Naive thymus-derived CD4-positive, alpha-beta T cell (primary cell): ENCODE results near the gene SPOP. TPM values are rescaled to one million over a fixed set of nuclear protein-coding genes. Genes with fewer than 3 reads are reported as not detected.
A peak's percentile ranks its signal among the peaks of the same experiment; 100 is the strongest.

Source experiments
- ATAC-seq: fragments of 150-1000 bp; cut with Tn5 transposase; 2 replicates; pipeline ENCODE4 v1.10.0; 2021; ENCODE audit warnings: mild to moderate bottlenecking, moderate library complexity
- CTCF ChIA-PET: fragments of 350-600 bp; sonication (Branson Sonifier 250); formaldehyde crosslinking; loops from one replicate; lab custom pipeline; 2021; ENCODE audit warnings: antibody characterized with exemption; lab: Charles Lee
- POLR2A ChIA-PET: fragments of 350-600 bp; sonication (Branson Sonifier 250); formaldehyde crosslinking; loops from one replicate; lab custom pipeline; 2021; ENCODE audit warnings: antibody characterized with exemption, inconsistent platforms; lab: Charles Lee
- DNase-seq, 9 donors: peaks; one replicate each; pipeline versions ENCODE4 v3.0.0 to v3.0.0-alpha.2; 2020 to 2022; ENCODE audit warnings: mixed read lengths in 1 of 9
- H3K27ac ChIP-seq: one replicate; pipeline ENCODE4 v1.7.0; 2013; ENCODE audit warnings: mild to moderate bottlenecking, low read depth, low read length, moderate library complexity
- H3K27me3 ChIP-seq, 2 donors: one replicate each; pipeline ENCODE4 v1.7.0; 2013; ENCODE audit warnings: low read length in 2 of 2, mild to moderate bottlenecking in 2 of 2, moderate library complexity in 2 of 2; ENCODE audit not compliant: control insufficient read depth in 2 of 2, insufficient read depth in 2 of 2
- H3K36me3 ChIP-seq, 3 experiments: 1 replicate in 2 of 3; 2 replicates in 1 of 3; pipeline ENCODE4 v1.7.0; 2013; ENCODE audit warnings: low read length in 3 of 3, mild to moderate bottlenecking in 3 of 3, moderate library complexity in 1 of 3; ENCODE audit not compliant: insufficient read depth in 3 of 3, control insufficient read depth in 2 of 3
- H3K4me1 ChIP-seq, 2 donors: one replicate each; pipeline ENCODE4 v1.7.0; 2013; ENCODE audit warnings: low read length in 2 of 2, mild to moderate bottlenecking in 2 of 2, moderate library complexity in 1 of 2; ENCODE audit not compliant: control insufficient read depth in 2 of 2, insufficient read depth in 2 of 2
- H3K4me3 ChIP-seq: 2 replicates; pipeline ENCODE4 v1.7.0; 2013; ENCODE audit warnings: mild to moderate bottlenecking, low read length
- H3K9me3 ChIP-seq, 3 experiments: 1 replicate in 2 of 3; 2 replicates in 1 of 3; pipeline ENCODE4 v1.7.0; 2013; ENCODE audit warnings: low read length in 3 of 3; ENCODE audit not compliant: control insufficient read depth in 2 of 3
- H3K27ac Mint-ChIP-seq, 9 donors: one replicate each; pipeline ENCODE4 v1.8.0; 2020 to 2022; ENCODE audit warnings: mixed read lengths in 9 of 9, mild to moderate bottlenecking in 8 of 9, moderate library complexity in 5 of 9, inconsistent platforms in 2 of 9
- H3K27me3 Mint-ChIP-seq, 5 donors: one replicate each; pipeline ENCODE4 v1.8.0; 2021 to 2022; ENCODE audit warnings: mixed read lengths in 5 of 5, mild to moderate bottlenecking in 1 of 5
- H3K36me3 Mint-ChIP-seq, 5 donors: one replicate each; pipeline ENCODE4 v1.8.0; 2020 to 2022; ENCODE audit warnings: mixed read lengths in 5 of 5, mild to moderate bottlenecking in 3 of 5, inconsistent platforms in 1 of 5
- H3K4me1 Mint-ChIP-seq, 7 donors: one replicate each; pipeline ENCODE4 v1.8.0; 2020 to 2022; ENCODE audit warnings: mixed read lengths in 7 of 7, mild to moderate bottlenecking in 3 of 7, inconsistent platforms in 1 of 7
- H3K4me3 Mint-ChIP-seq, 10 donors: one replicate each; pipeline ENCODE4 v1.8.0; 2020 to 2022; ENCODE audit warnings: mild to moderate bottlenecking in 10 of 10, mixed read lengths in 10 of 10, moderate library complexity in 6 of 10, inconsistent platforms in 2 of 10
- H3K9me3 Mint-ChIP-seq, 11 donors: one replicate each; pipeline ENCODE4 v1.8.0; 2020 to 2022; ENCODE audit warnings: mixed read lengths in 11 of 11, mild to moderate bottlenecking in 4 of 11, inconsistent platforms in 1 of 11, moderate library complexity in 1 of 11
- intact Hi-C, 2 donors: fragments of 100-400 bp; cut with micrococcal nuclease; formaldehyde crosslinking; loops; one replicate each; pipeline ENCODE4 v1.15.1; 2023
- polyA plus RNA-seq, 2 donors: library from polyadenylated mRNA; unstranded; fragments of 300-500 nt; fragmentation: Illumina TruSeq; gene quantifications; one replicate each; pipeline ENCODE4 v1.2.3, GENCODE V29; 2021
- total RNA-seq, 6 experiments: library from RNA in 5 of 6; stranded (reverse) in 5 of 6; gene quantifications; 1 replicate in 5 of 6; 2 replicates in 1 of 6; pipeline ENCODE4 v1.2.3 and lab custom pipeline; 2021 to 2026

The SPOP gene
- total and polyA plus RNA-seq, 7 experiments from 2014 or later: 59.6 to 151 (median 81.2) TPM

DNA sequence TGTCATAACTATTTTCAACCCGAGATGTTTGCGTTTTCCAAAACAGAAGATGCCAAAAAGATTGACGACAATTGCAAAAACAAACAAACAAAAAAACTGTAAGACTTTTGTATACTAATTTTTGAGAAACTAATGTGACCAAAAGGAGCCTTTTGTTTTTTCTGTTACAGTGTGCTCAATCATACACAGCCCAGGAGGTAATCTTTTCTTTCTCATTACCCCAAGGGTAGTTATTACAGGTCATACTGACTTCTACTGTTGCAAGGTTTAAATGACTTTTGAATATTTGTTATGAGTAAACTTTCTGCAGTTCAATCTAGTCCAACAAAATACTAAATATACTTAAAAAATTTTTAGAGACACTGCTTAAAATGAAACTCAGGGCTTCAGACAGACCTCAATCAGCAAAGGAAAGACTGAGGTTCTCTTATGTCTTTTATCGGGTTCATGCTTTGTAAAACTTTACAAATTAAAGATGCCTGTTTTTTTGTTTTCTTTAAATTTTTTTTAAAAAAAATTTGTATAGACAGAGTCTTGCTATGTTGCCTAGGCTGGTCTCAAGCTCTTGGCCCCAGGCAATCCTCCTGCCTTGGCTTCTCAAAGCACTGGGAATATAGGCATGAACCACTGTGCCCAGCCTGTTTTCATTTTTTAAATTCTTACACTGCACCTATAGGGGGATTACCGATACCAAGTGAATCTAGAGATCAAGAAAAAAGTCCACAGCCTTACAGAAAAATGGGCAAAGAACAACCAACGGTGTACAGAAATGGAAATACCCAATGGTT is 47.6 kb downstream of the SPOP start:
- no peak overlapping the region for H3K27ac ChIP-seq
- DNase-seq: no peak
- H3K27ac Mint-ChIP-seq: peak overlapping the region in 5 of 9 donors; percentile 17 to 55 (median 23)
- peak overlapping the region in 2 of 10 donors; percentile 4 to 7 for H3K4me3 Mint-ChIP-seq
- peaks cover 8 to 76% (median 60%) of the 10 kb centered on the region in 7 donors for H3K4me1 Mint-ChIP-seq
- H3K36me3 ChIP-seq: no peaks in the 10 kb centered on the region
- H3K9me3 ChIP-seq: no peaks in the 10 kb centered on the region
- ATAC-seq: no peak
- H3K27me3 ChIP-seq: no peaks in the 10 kb centered on the region
- CTCF ChIA-PET: interaction anchor here (0.5 kb wide), 1 partner anchor 17 kb away, joined by 3 read pairs; no protein-coding TSS in a partner anchor
- H3K36me3 Mint-ChIP-seq: peaks cover 0 to 7% (median 4%) of the 10 kb centered on the region in 5 donors
- intact Hi-C loops: loop anchor here in 1 of 2 donors (5.0 kb wide), 1 partner anchor 67 kb away; no protein-coding TSS in a partner anchor
- peaks cover 4% of the 10 kb centered on the region in 2 donors for H3K4me1 ChIP-seq
- POLR2A ChIA-PET: no interaction called here
- no peak overlapping the region for H3K4me3 ChIP-seq
- no peaks in the 10 kb centered on the region for H3K27me3 Mint-ChIP-seq
- no peaks in the 10 kb centered on the region for H3K9me3 Mint-ChIP-seq

DNA sequence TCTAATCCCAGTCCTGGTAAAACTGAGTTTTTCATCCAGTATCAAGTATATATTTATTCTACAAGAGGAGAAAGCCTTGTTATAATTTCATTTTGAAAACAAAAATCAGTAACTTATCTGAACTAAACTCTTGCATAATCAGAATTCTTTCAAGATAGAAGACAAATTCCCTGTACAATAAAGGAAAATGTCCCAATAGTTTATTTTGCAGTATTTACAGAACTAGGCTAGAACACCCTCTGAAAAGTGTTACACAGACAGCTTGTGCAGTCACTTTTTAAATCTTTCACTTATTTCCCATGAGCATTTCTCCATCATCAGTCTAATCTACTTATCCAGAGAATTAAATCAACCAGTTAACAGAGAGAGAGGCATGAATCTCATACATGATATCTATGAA is 48.5 kb downstream of the SPOP start:
- no peak overlapping the region for H3K27ac ChIP-seq
- no peak overlapping the region for H3K4me3 Mint-ChIP-seq
- H3K36me3 Mint-ChIP-seq: peaks cover 0 to 7% (median 4%) of the 10 kb centered on the region in 5 donors
- H3K4me1 ChIP-seq: peaks cover under 1 to 4% of the 10 kb centered on the region in 2 donors
- ChIA-PET CTCF (no interaction called here), POLR2A (no interaction called here)
- H3K36me3 ChIP-seq: no peaks in the 10 kb centered on the region
- peaks cover 8 to 67% (median 51%) of the 10 kb centered on the region in 7 donors for H3K4me1 Mint-ChIP-seq
- H3K9me3 Mint-ChIP-seq: no peaks in the 10 kb centered on the region
- intact Hi-C loops: loop anchor here in 1 of 2 donors (5.0 kb wide), 1 partner anchor 43 kb away; no protein-coding TSS in a partner anchor
- no peak overlapping the region for H3K4me3 ChIP-seq
- H3K27ac Mint-ChIP-seq: peak overlapping the region in 4 of 9 donors; percentile 17 to 35 (median 28)
- ATAC-seq: no peak
- H3K9me3 ChIP-seq: no peaks in the 10 kb centered on the region
- no peaks in the 10 kb centered on the region for H3K27me3 Mint-ChIP-seq
- DNase-seq: no peak
- H3K27me3 ChIP-seq: no peaks in the 10 kb centered on the region

DNA sequence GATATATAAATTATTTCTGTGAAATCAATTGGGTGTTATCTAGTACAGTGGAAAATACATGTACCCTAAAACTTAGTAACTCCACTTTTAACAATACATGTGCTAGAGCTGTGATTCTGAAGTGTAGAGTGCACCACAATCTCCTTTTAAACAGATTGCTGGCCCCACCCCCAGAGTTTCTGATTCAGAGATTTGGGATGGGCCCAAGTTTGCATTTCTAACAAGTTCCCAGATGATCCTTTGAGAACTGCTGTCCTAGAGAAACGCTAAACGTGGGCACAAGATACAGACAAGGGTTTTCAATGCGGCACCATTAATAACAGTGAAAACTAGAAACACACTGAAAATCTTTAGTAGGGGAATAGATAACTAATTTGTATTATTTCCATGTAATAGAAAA is 53.0 kb downstream of the SPOP start:
- peaks cover 0 to 6% of the 10 kb centered on the region in 2 donors for H3K4me1 ChIP-seq
- H3K9me3 Mint-ChIP-seq: no peaks in the 10 kb centered on the region
- intact Hi-C loops: loop anchor here in 1 of 2 donors (5.0 kb wide), 1 partner anchor 47 kb away; no protein-coding TSS in a partner anchor
- ChIA-PET CTCF (interaction anchor here (0.7 kb wide), 1 partner anchor 1342 kb away, joined by 3 read pairs; no protein-coding TSS in a partner anchor), POLR2A (no interaction called here)
- no peak overlapping the region for H3K27ac ChIP-seq
- H3K4me3 ChIP-seq: no peak overlapping the region
- H3K36me3 Mint-ChIP-seq: peaks cover 8 to 29% (median 15%) of the 10 kb centered on the region in 5 donors
- DNase-seq: no peak
- peaks cover 0 to 24% (median 17%) of the 10 kb centered on the region in 3 experiments for H3K36me3 ChIP-seq
- H3K9me3 ChIP-seq: no peaks in the 10 kb centered on the region
- H3K4me3 Mint-ChIP-seq: no peak overlapping the region
- H3K27me3 ChIP-seq: no peaks in the 10 kb centered on the region
- no peaks in the 10 kb centered on the region for H3K27me3 Mint-ChIP-seq
- no peak overlapping the region for H3K27ac Mint-ChIP-seq
- no peak for ATAC-seq
- H3K4me1 Mint-ChIP-seq: peaks cover 14 to 46% (median 36%) of the 10 kb centered on the region in 7 donors

DNA sequence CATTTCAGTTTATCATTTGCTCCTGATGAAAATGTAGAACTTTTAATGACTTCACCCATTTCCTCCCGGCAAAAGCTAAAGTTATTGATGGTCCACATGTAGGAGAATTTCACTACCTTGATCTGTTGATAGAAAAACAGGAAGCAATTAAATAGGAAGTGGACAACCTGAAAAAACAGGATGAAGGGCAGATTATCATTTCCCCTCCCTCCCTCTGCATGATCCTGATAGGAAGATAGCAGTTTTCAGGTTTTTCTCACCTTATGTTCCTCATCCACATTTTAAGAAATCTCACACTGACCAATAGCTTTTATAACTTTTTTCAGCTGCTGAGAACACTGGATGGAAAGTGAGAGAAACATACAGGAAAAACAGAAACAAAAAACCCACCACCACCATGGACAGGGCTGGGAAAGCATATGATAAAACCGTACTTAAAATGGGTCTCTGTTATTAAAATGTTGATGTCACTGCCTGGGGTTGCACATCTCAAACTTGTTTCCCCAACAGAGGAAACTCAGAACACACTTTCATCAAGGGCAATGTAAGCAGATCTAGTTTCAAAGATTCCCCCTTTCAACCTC is 55.9 kb downstream of the SPOP start:
- ChIA-PET CTCF (no interaction called here), POLR2A (no interaction called here)
- no peak for DNase-seq
- H3K9me3 ChIP-seq: no peaks in the 10 kb centered on the region
- ATAC-seq: no peak
- H3K9me3 Mint-ChIP-seq: no peaks in the 10 kb centered on the region
- peaks cover 0 to 6% of the 10 kb centered on the region in 2 donors for H3K4me1 ChIP-seq
- H3K4me1 Mint-ChIP-seq: peaks cover 11 to 30% (median 26%) of the 10 kb centered on the region in 7 donors
- no peaks in the 10 kb centered on the region for H3K27me3 ChIP-seq
- intact Hi-C loops: no loop called here
- H3K4me3 ChIP-seq: no peak overlapping the region
- H3K4me3 Mint-ChIP-seq: no peak overlapping the region
- H3K27ac Mint-ChIP-seq: peak overlapping the region in 7 of 9 donors; percentile 18 to 73 (median 63)
- peaks cover 15 to 48% (median 29%) of the 10 kb centered on the region in 3 experiments for H3K36me3 ChIP-seq
- H3K36me3 Mint-ChIP-seq: peaks cover 9 to 42% (median 25%) of the 10 kb centered on the region in 5 donors
- H3K27me3 Mint-ChIP-seq: no peaks in the 10 kb centered on the region
- H3K27ac ChIP-seq: no peak overlapping the region

DNA sequence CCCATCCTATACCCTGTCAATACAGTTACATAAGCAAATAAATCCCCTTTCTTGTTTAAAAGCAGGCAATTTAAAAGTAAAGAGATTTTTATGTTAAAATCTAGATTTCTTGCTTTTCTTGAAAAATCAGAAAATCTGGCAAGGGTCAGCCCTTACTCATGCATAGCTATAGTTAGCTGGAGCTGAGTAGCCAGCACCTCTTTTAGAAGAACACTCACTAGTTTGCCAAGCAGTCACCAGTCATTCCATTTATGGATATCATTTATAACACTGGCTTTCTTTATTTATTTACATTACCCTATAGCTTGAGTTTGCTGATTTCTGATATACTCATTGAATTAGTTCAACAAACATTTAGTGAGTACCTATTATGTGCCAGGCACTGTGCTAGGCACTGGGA is 56.5 kb downstream of the SPOP start:
- Mint-ChIP-seq H3K27me3 (no peaks in the 10 kb centered on the region), H3K27ac (peak overlapping the region in 4 of 9 donors; percentile 34 to 73 (median 55)), H3K9me3 (no peaks in the 10 kb centered on the region), H3K36me3 (peaks cover 13 to 47% (median 26%) of the 10 kb centered on the region in 5 donors), H3K4me3 (no peak overlapping the region), H3K4me1 (peaks cover 11 to 30% (median 28%) of the 10 kb centered on the region in 7 donors)
- DNase-seq (no peak), ATAC-seq (no peak)
- intact Hi-C loops: no loop called here
- Histone ChIP-seq H3K36me3 (peaks cover 15 to 54% (median 30%) of the 10 kb centered on the region in 3 experiments), H3K4me1 (peaks cover 0 to 6% of the 10 kb centered on the region in 2 donors), H3K27ac (no peak overlapping the region), H3K27me3 (no peaks in the 10 kb centered on the region), H3K4me3 (no peak overlapping the region), H3K9me3 (no peaks in the 10 kb centered on the region)
- POLR2A ChIA-PET: no interaction called here
- CTCF ChIA-PET: no interaction called here

DNA sequence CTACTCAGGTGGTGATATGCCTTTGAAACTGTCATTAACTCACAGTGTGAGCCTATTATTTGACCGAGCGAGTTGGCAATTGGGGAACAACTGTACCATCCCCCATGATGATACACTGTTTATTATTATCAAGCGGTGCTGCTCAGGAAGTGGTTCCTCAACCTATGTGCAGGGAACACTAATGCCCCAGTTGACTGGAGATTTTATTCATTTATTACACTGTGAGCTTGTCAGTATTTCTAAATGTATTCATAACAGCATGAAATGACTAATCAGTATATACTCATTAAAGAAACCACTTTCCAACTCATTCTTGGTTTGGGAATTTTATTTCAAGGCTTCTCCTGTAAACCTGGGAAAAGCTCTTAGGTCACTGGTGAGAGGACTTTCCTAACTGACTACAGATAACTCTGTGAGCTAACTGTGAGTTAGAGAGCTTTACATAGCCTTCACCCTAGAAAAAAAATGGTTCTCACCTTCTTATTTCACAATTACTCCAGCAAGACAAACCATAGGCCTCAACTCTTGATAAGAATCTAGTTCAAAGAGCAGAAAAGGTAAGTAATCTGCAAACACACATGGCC is 59.8 kb downstream of the SPOP start:
- Histone ChIP-seq H3K4me1 (peaks cover 0 to 6% of the 10 kb centered on the region in 2 donors), H3K27me3 (no peaks in the 10 kb centered on the region), H3K27ac (no peak overlapping the region), H3K9me3 (no peaks in the 10 kb centered on the region), H3K36me3 (peaks cover 15 to 71% (median 39%) of the 10 kb centered on the region in 3 experiments), H3K4me3 (no peak overlapping the region)
- Mint-ChIP-seq H3K27me3 (no peaks in the 10 kb centered on the region), H3K4me1 (peaks cover 5 to 24% (median 18%) of the 10 kb centered on the region in 7 donors), H3K9me3 (no peaks in the 10 kb centered on the region), H3K27ac (peak overlapping the region in 4 of 9 donors; percentile 9 to 73 (median 36)), H3K36me3 (peaks cover 14 to 49% (median 26%) of the 10 kb centered on the region in 5 donors), H3K4me3 (no peak overlapping the region)
- ATAC-seq (peak; percentile 42), DNase-seq (no peak)
- intact Hi-C loops: loop anchor here in 1 of 2 donors (5.0 kb wide), 1 partner anchor 79 kb away; no protein-coding TSS in a partner anchor
- CTCF ChIA-PET: interaction anchor here (0.7 kb wide), 1 partner anchor 134 kb away, joined by 3 read pairs; no protein-coding TSS in a partner anchor
- POLR2A ChIA-PET: interaction anchor here (0.6 kb wide), 1 partner anchor 27 kb away, joined by 3 read pairs; no protein-coding TSS in a partner anchor
